K562 (cell line): ENCODE results near the gene SLC16A4. TPM values are rescaled to one million over a fixed set of nuclear protein-coding genes. Genes with fewer than 3 reads are reported as not detected.
A peak's percentile ranks its signal among the peaks of the same experiment; 100 is the strongest.
"Not testable (repeated sequence)": the region's sequence is repeated elsewhere in the genome, so short reads cannot be mapped to it uniquely, and the experiment has no call there.

Experiments used
- ATAC-seq: fragments of 200-7000 bp; cut with Tn5 transposase; 3 replicates; pipeline ENCODE4 v1.9.1; 2020; ENCODE audit warnings: moderate library complexity
- BruUV-seq: library from RNA; stranded (reverse); fragments of 400-500 nt; replicated peaks from 2 replicates; lab custom pipeline; 2021; lab: Mats Ljungman, UMichigan
- CTCF ChIA-PET: fragments of 300-600 bp; formaldehyde crosslinking; extraction: SDS; loops from one replicate; lab custom pipeline; 2021; ENCODE audit warnings: low intra/inter-chr PET ratio; lab: Yijun Ruan, JAX
- POLR2A ChIA-PET: fragments of 300-600, 350-650 bp; sonication (Branson Sonifier 250); formaldehyde crosslinking; extraction: SDS; loops from one replicate; lab custom pipeline; 2021; ENCODE audit warnings: antibody characterized with exemption, inconsistent platforms; lab: Yijun Ruan, JAX
- DNase-seq, 4 experiments: peaks; one replicate each; pipeline versions ENCODE4 v3.0.0 to v3.0.0-alpha.2; 2011 to 2018; ENCODE audit warnings: low spot score in 3 of 4, mixed read lengths in 3 of 4; ENCODE audit errors: extremely low read depth in 1 of 4
- FAIRE-seq: peaks from 2 replicates; lab custom pipeline; 2011; peaks lifted over from hg19 to GRCh38; lab: Jason Lieb, UNC
- H2AFZ ChIP-seq: 2 replicates; pipeline ENCODE4 v1.6.0; 2011; ENCODE audit warnings: low read depth, low read length, control low read depth, inconsistent platforms
- H3K27ac ChIP-seq: fragments of 200-600 bp; 3 replicates; pipeline ENCODE4 v1.8.0; 2011; ENCODE audit warnings: low read depth, mild to moderate bottlenecking, control low read depth, inconsistent platforms, low read length, moderate library complexity, mixed read lengths; ENCODE audit errors: extremely low read depth
- H3K27me3 ChIP-seq, 2 experiments: fragments of 300-600 bp in 1 of 2; 2 replicates in 1 of 2; 3 replicates in 1 of 2; pipeline versions ENCODE4 v1.6.0 to v1.8.0; 2011; ENCODE audit warnings: inconsistent platforms in 2 of 2, low read length in 2 of 2, mild to moderate bottlenecking in 1 of 2, mixed read lengths in 1 of 2, moderate library complexity in 1 of 2; ENCODE audit not compliant: control insufficient read depth in 2 of 2, insufficient read depth in 2 of 2
- H3K36me3 ChIP-seq: fragments of 300-600 bp; 3 replicates; pipeline ENCODE4 v1.8.0; 2011; ENCODE audit warnings: mild to moderate bottlenecking, low read length, inconsistent platforms; ENCODE audit not compliant: control insufficient read depth, insufficient read depth
- H3K4me1 ChIP-seq, 2 experiments: fragments of 200-600 bp in 1 of 2; replicated peaks in 1 of 2; 2 replicates in 1 of 2; 3 replicates in 1 of 2; pipeline versions ENCODE4 v1.5.1 to v1.8.0; 2011; ENCODE audit warnings: inconsistent platforms in 2 of 2, low read length in 2 of 2, mild to moderate bottlenecking in 1 of 2, mixed read lengths in 1 of 2, moderate library complexity in 1 of 2; ENCODE audit not compliant: control insufficient read depth in 2 of 2, insufficient read depth in 2 of 2
- H3K4me2 ChIP-seq: 2 replicates; pipeline ENCODE4 v1.6.1; 2011; ENCODE audit warnings: low read length, control low read depth, inconsistent platforms, mixed read lengths; ENCODE audit not compliant: insufficient read depth
- H3K4me3 ChIP-seq: fragments of 200-600 bp; sonication (generic), shearing (Covaris generic); 2 replicates; pipeline ENCODE4 v1.5.1; 2016; ENCODE audit warnings: control low read depth, inconsistent platforms
- H3K79me2 ChIP-seq: fragments of 200-600 bp; 3 replicates; pipeline ENCODE4 v1.8.0; 2011; ENCODE audit warnings: low read length, inconsistent platforms; ENCODE audit not compliant: control insufficient read depth, insufficient read depth
- H3K9ac ChIP-seq, 2 experiments: 2 replicates each; pipeline versions ENCODE4 v1.6.0 to v1.6.1; 2011; ENCODE audit warnings: low read depth in 2 of 2, low read length in 2 of 2, control low read depth in 1 of 2, inconsistent platforms in 1 of 2, mild to moderate bottlenecking in 1 of 2, mixed read lengths in 1 of 2; ENCODE audit not compliant: insufficient read depth in 1 of 2
- H3K9me1 ChIP-seq: one replicate; pipeline ENCODE4 v1.6.0; 2011; ENCODE audit warnings: inconsistent platforms, mild to moderate bottlenecking, low read length, moderate library complexity; ENCODE audit not compliant: control insufficient read depth, insufficient read depth
- H3K9me3 ChIP-seq: replicated peaks from 2 replicates; pipeline ENCODE4 v1.5.1; 2011; ENCODE audit warnings: low read depth, low read length, inconsistent platforms; ENCODE audit not compliant: control insufficient read depth, insufficient read depth
- H4K20me1 ChIP-seq: replicated peaks from 2 replicates; pipeline ENCODE4 v1.6.1; 2011; ENCODE audit warnings: low read length, inconsistent platforms, mixed read lengths; ENCODE audit not compliant: control insufficient read depth, insufficient read depth
- EGR1 ChIP-seq: fragments of 450-650 bp; conservative IDR thresholded peaks from 2 replicates; pipeline ENCODE4 v1.6.1; 2017; ENCODE audit warnings: mild to moderate bottlenecking
- ELF4 ChIP-seq: fragments of 450-650 bp; formaldehyde crosslinking; IDR thresholded peaks from 2 replicates; pipeline ENCODE4 v1.4.0; 2022; ENCODE audit warnings: missing genetic modification characterization
- HDAC3 ChIP-seq: fragments of 450-650 bp; IDR thresholded peaks from 2 replicates; pipeline ENCODE4 v1.6.1; 2018; ENCODE audit warnings: borderline replicate concordance, mild to moderate bottlenecking, moderate library complexity; ENCODE audit not compliant: partially characterized antibody
- HOMEZ ChIP-seq: fragments of 250-450 bp; sonication (Bioruptor Pico); IDR thresholded peaks from 2 replicates; pipeline ENCODE4 v1.4.0; 2020; ENCODE audit warnings: mild to moderate bottlenecking, moderate library complexity
- IRF2 ChIP-seq: sonication (generic); formaldehyde crosslinking; IDR thresholded peaks from 2 replicates; pipeline ENCODE4 v1.8.1; 2022; ENCODE audit warnings: mild to moderate bottlenecking, missing genetic modification reagents
- MAX ChIP-seq: sonication (generic); formaldehyde crosslinking; IDR thresholded peaks from 2 replicates; pipeline ENCODE4 v1.9.0; 2022; ENCODE audit warnings: mild to moderate bottlenecking, missing genetic modification reagents
- MNT ChIP-seq, 2 experiments: fragments of 450-650 bp; conservative IDR thresholded peaks; 2 replicates each; pipeline ENCODE4 v1.6.1; 2017; ENCODE audit warnings: mild to moderate bottlenecking in 2 of 2, moderate library complexity in 2 of 2
- RBM25 ChIP-seq: fragments of 200-400 bp; formaldehyde crosslinking; IDR thresholded peaks from 2 replicates; pipeline ENCODE4 v1.6.1; 2018; ENCODE audit warnings: low read length, low read depth, moderate library complexity; ENCODE audit not compliant: severe bottlenecking
- RBM34 ChIP-seq: fragments of 200-400 bp; formaldehyde crosslinking; IDR thresholded peaks from 2 replicates; pipeline ENCODE4 v1.6.1; 2018; ENCODE audit warnings: low read length, borderline replicate concordance; ENCODE audit not compliant: insufficient read depth
- SIRT6 ChIP-seq: IDR thresholded peaks from one replicate; pipeline ENCODE4 v1.6.1; 2012; ENCODE audit warnings: low read depth, mild to moderate bottlenecking, control low read depth, inconsistent platforms, low read length, moderate library complexity
- SMARCE1 ChIP-seq: fragments of 450-650 bp; IDR thresholded peaks from 2 replicates; pipeline ENCODE4 v1.7.1; 2016; ENCODE audit warnings: mild to moderate bottlenecking
- TOE1 ChIP-seq, 2 experiments: fragments of 450-650 bp in 1 of 2; sonication (generic) in 1 of 2; formaldehyde crosslinking in 1 of 2; IDR thresholded peaks; 2 replicates each; pipeline versions ENCODE4 v1.7.1 to v1.8.0; 2016 to 2022; ENCODE audit warnings: borderline replicate concordance in 2 of 2, mild to moderate bottlenecking in 2 of 2, antibody characterized with exemption in 1 of 2, inconsistent platforms in 1 of 2, low read depth in 1 of 2, missing genetic modification reagents in 1 of 2, moderate library complexity in 1 of 2
- ZFPM2 ChIP-seq: fragments of 250-450 bp; sonication (Bioruptor Pico); IDR thresholded peaks from 2 replicates; pipeline ENCODE4 v1.5.1; 2022; ENCODE audit warnings: mild to moderate bottlenecking
- WGBS: fragments of 100-300 bp; shearing (Covaris generic); methylation state at CpG from one replicate; pipeline ENCODE4 v1.1.6; 2016; ENCODE audit warnings: low coverage, mixed read lengths; ENCODE audit not compliant: insufficient coverage; ENCODE audit errors: missing lambda C conversion rate; 5-methylcytosine and 5-hydroxymethylcytosine counted together
- in situ Hi-C: fragments of 300-500 bp; cut with MboI; formaldehyde crosslinking; loops from 4 replicates; pipeline ENCODE4 v1.15.0; 2018; ENCODE audit warnings: inconsistent platforms, mixed read lengths
- intact Hi-C: fragments of 100-400 bp; cut with micrococcal nuclease; formaldehyde crosslinking; loops from 2 replicates; pipeline ENCODE4 v1.14.2; 2022
- polyA plus RNA-seq, 8 experiments: library from polyadenylated mRNA; depleted of rRNA in 4 of 8; stranded (reverse) in 5 of 8; unstranded in 3 of 8; fragments of >200 nt; fragmentation: Nextera tagmentation in 2 of 8; fragmentation: Illumina TruSeq in 1 of 8; extraction: Ambion mirVana in 2 of 8; extraction: Trizol in 1 of 8; gene quantifications; 2 replicates each; pipeline versions ENCODE4 v1.2.1 to v1.2.3, GENCODE V29; 2011 to 2014; ENCODE audit warnings: inconsistent platforms in 1 of 8, missing spikeins in 1 of 8
- total RNA-seq, 7 experiments: library from RNA; depleted of rRNA in 6 of 7; stranded (reverse); fragments of >200 nt in 6 of 7; fragmentation: Illumina TruSeq in 2 of 7; extraction: Trizol in 2 of 7; gene quantifications; 2 replicates each; pipeline versions ENCODE4 v1.2.1 to v1.2.3, GENCODE V29; 2011 to 2021; ENCODE audit warnings: low replicate concordance in 1 of 7

SLC16A4 gene
- total and polyA plus RNA-seq, 9 of the 15 experiments (the other 6 are each of a cell fraction or from before 2014, with no cell fraction given) = 0.04 to 0.31 (median 0.18) TPM; not detected in 1

- TF ChIP-seq ZFPM2 (no peak), RBM25 (no peak), ELF4 (CRISPR knock-in tag) (peak; percentile 37; the same call in 1 of the 2 replicates), RBM34 (no peak), EGR1 (peak; percentile 69), IRF2 (CRISPR knock-in tag) (no peak), MNT (conservative IDR thresholded peaks at IDR 0.05) (peak in 1 of 2 experiments; percentile 47; a peak in 1 of 4 replicates), MAX (no peak), HOMEZ (CRISPR knock-in tag) (no peak), HDAC3 (peak; percentile 68), SMARCE1 (peak; percentile 74; the same call in 1 of the 2 replicates), SIRT6 (no peak), TOE1 (IDR thresholded peaks at IDR 0.05; ENCODE audit: borderline replicate concordance) (no peak), TOE1 (CRISPR knock-in tag; IDR thresholded peaks at IDR 0.05; ENCODE audit: borderline replicate concordance, low read depth) (no peak)
Observed at GRCh38 chr1:110438893-110439292, 48.1 kb upstream of the SLC16A4 start (continued).

- H3K79me2 ChIP-seq, intact Hi-C loops, H3K4me2 ChIP-seq, BruUV-seq, ATAC-seq, H2AFZ ChIP-seq, H3K9me1 ChIP-seq, H3K4me3 ChIP-seq, H3K36me3 ChIP-seq, H3K27ac ChIP-seq, H3K9me3 ChIP-seq, DNase-seq, in situ Hi-C loops, H3K9ac ChIP-seq, FAIRE-seq: not testable (repeated sequence)
- Histone ChIP-seq H3K27me3 (peaks cover 29 to 63% of the 10 kb centered on the region in 2 experiments), H3K4me1 (peaks cover 10 to 27% of the 10 kb centered on the region in 2 experiments; a peak in 4 of 5 replicates), H4K20me1 (peaks cover 14% of the 10 kb centered on the region; the same call in 1 of the 2 replicates)
- 9% methylated on average over 9 of the region's 9 CpGs for WGBS
- ChIA-PET POLR2A (interaction anchor here (0.7 to 6.0 kb wide), 4 partner anchors 7 to 97 kb away, joined by 3 to 24 read pairs (median 4); no protein-coding TSS in a partner anchor), CTCF (interaction anchor here (1.2 kb wide), 1 partner anchor 18 kb away, joined by 3 read pairs; no protein-coding TSS in a partner anchor)
Observed at GRCh38 chr1:110437645-110438299, 46.9 kb upstream of the SLC16A4 start.
